ENCODE data around the gene ATRIP. TPM values are rescaled to one million over a fixed set of nuclear protein-coding genes. Genes with fewer than 3 reads are reported as not detected.
"Not testable (repeated sequence)": the region's sequence is repeated elsewhere in the genome, so short reads cannot be mapped to it uniquely, and the experiment has no call there.

The ATRIP gene
- polyA plus RNA-seq, 1 of the 3 experiments (the other 2 are of a cell fraction): 5.6 TPM

GRCh38 chr3:48478626-48479555 is 32.4 kb downstream of the ATRIP start (continued):
- TF ChIP-seq REST (IDR thresholded peaks at IDR 0.05; ENCODE audit: low read depth, low read length): no peak
- TF ChIP-seq TEAD4 (IDR thresholded peaks at IDR 0.05; ENCODE audit: borderline replicate concordance, insufficient read depth): no peak
- no peak for TF ChIP-seq USF2 (IDR thresholded peaks at IDR 0.05; ENCODE audit: borderline replicate concordance, low read depth, low read length)

GRCh38 chr3:48480891-48481290 is 34.4 kb downstream of the ATRIP start:
- H4K20me1 ChIP-seq (ENCODE audit: insufficient read depth); POLR2A ChIA-PET; H3K4me2 ChIP-seq; H3F3A ChIP-seq (replicated peaks; ENCODE audit: insufficient read depth); DNase-seq; H2AFZ ChIP-seq (ENCODE audit: low read depth); H3K9me2 ChIP-seq; H3K79me2 ChIP-seq (ENCODE audit: insufficient read depth); H3K4me1 ChIP-seq (ENCODE audit: control insufficient read depth in 1 of 2, insufficient read depth in 2 of 2, low read depth in 1 of 2, low read length in 1 of 2); H3K9ac ChIP-seq; H3K4me3 ChIP-seq (ENCODE audit: low read depth in 2 of 2, low read length in 1 of 2); H3K27ac ChIP-seq (ENCODE audit: low read depth in 2 of 2, low read length in 1 of 2); H3K36me3 ChIP-seq (replicated peaks in 1 of 2; ENCODE audit: control insufficient read depth in 1 of 2, insufficient read depth in 2 of 2, low read length in 1 of 2); H3K9me3 ChIP-seq; H3K27me3 ChIP-seq (ENCODE audit: insufficient read depth): not testable (repeated sequence)
- WGBS (ENCODE audit: low lambda C conversion rate): 97% methylated on average over 11 of the region's 11 CpGs
- CTCF ChIA-PET: interaction anchor here (2.1 kb wide), 1 partner anchor 45 kb away, joined by 6 read pairs; no protein-coding TSS in a partner anchor

- POLR2A ChIA-PET; H3K9me3 ChIP-seq; H3K4me1 ChIP-seq (ENCODE audit: control insufficient read depth in 1 of 2, insufficient read depth in 2 of 2, low read depth in 1 of 2, low read length in 1 of 2); H3K9me2 ChIP-seq; H3K4me3 ChIP-seq (ENCODE audit: low read depth in 2 of 2, low read length in 1 of 2); H3K79me2 ChIP-seq (ENCODE audit: insufficient read depth); DNase-seq; H3K4me2 ChIP-seq; H2AFZ ChIP-seq (ENCODE audit: low read depth); H4K20me1 ChIP-seq (ENCODE audit: insufficient read depth); H3K36me3 ChIP-seq (replicated peaks in 1 of 2; ENCODE audit: control insufficient read depth in 1 of 2, insufficient read depth in 2 of 2, low read length in 1 of 2); H3K27ac ChIP-seq (ENCODE audit: low read depth in 2 of 2, low read length in 1 of 2); H3K27me3 ChIP-seq (ENCODE audit: insufficient read depth); H3K9ac ChIP-seq: not testable (repeated sequence)
- 98% methylated on average over 6 of the region's 6 CpGs for WGBS (ENCODE audit: low lambda C conversion rate)
- CTCF ChIA-PET: interaction anchor here (1.2 kb wide), 1 partner anchor 10 kb away, joined by 5 read pairs; no protein-coding TSS in a partner anchor
- H3F3A ChIP-seq (replicated peaks; ENCODE audit: insufficient read depth): peaks cover 12% of the 10 kb centered on the region
These were observed 36.3 kb downstream of the ATRIP start for GRCh38 chr3:48482822-48483221.
